ENCODE measurements around the gene DIPK1C.

The DIPK1C gene

GRCh38 chr18:74453642-74454198 lies 3.4 kb downstream of the DIPK1C start:
- FAIRE-seq (no peak), DNase-seq (ENCODE audit: insufficient read length, low spot score) (no peak)

DNA sequence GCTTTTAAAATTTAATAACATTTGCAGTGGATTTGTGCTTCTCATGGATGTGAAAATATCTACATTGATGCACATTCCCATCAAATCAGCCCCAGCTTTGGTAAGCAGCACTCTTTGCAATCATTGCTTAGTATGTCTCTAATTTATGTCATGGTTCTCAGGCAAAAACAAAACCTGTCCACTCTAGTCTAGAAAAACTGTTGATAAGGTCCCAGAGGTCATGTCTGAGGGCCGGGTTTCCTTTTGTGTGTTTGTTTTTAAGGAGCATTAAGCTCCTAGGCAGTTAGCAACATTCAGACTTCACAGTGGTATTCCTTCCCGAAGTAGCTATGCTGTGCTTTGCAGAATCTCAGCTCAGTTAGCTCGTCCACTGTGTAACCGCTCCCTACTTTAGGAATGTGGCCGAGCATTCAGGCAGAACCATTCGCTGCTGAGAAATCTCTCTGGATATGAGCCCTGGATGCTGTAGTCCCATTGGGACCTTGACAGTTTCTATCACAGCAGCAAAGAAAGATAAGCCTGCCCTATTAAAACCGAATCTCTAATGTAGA lies 4.0 kb downstream of the DIPK1C start:
- no peak for DNase-seq (ENCODE audit: insufficient read length, low spot score)
- no peak for FAIRE-seq

GRCh38 chr18:74451148-74451547 lies 6.0 kb downstream of the DIPK1C start:
- no peak for DNase-seq (ENCODE audit: insufficient read length, low spot score)
- FAIRE-seq = no peak

GRCh38 chr18:74450626-74451025 lies 6.5 kb downstream of the DIPK1C start:
- FAIRE-seq (no peak), DNase-seq (ENCODE audit: insufficient read length, low spot score) (no peak)

DNA sequence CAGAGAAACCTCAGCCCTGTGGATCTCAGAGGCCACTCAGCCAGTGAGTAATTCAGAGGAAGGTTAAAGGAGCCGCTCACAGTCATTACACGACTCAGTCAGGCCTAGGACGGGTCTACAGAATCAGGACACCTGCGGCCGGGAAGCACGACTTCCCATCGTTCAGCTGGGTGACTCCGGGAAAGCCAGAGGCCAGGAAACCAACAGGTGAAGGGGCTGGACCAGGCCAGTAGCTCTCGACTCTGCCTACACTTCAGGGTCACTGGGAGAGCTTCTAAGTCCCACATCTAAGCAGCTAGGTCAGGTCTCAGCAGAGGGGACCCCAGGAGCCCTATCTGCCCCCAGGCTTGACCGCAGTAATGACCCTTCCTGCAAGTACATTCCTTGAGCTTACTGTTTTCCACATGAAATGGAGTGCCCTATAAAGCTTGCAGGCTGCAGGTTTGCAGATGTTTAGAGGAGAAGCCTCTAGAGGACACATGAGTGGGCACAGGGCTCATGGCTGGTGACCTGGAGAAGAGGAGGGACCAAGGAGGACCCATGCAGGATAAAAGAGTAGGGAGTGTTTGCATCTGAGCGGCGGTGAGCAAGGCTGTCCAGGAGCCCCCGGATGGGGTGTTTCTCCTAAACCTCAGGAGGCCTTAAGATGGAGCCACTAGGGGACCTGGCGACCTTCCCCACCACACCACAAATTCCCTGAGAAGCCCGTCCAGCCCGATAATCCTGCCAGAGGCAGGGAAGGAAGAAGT lies 9.5 kb downstream of the DIPK1C start:
- DNase-seq (ENCODE audit: insufficient read length, low spot score) (no peak), FAIRE-seq (no peak)

DNA sequence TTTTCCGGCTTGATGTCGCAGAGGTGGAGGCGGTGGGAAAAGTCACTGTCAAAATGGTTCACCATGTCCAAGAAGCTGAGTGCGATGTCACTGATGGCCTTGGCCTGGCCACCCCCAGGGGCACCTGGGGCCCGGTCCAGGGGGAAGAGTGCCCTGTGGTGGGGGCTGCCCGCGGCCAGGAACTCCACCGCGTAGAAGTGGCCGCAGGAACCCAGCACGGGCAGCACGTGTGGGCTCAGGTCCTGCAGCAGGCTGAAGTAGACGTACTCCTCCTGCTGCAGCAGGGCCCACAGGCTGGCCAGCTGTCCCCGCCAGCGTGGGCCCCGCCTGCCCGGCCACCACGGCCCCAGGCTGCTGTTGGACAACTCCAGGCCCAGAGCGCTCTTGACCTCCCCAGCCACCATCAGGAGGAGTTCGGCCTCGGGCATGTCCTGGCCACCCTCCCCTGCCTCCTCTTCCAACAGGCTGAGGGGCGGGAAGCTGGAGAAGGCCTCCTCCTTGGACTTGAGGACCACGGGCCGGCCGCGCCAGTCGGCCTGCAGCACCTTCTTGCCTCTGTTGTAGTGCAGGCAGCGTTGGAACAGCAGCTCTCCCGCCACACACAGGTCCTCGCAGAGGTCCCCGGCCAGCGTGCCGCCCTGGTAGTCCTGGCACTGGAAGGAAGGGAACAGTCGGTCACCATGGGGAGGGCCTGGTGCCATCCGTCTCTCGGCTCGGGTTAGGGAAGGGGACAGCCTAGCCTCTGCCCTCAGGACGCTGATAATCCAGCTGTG lies 10.3 kb downstream of the DIPK1C start:
- no peak for DNase-seq (ENCODE audit: insufficient read length, low spot score)
- no peak for FAIRE-seq

DNA sequence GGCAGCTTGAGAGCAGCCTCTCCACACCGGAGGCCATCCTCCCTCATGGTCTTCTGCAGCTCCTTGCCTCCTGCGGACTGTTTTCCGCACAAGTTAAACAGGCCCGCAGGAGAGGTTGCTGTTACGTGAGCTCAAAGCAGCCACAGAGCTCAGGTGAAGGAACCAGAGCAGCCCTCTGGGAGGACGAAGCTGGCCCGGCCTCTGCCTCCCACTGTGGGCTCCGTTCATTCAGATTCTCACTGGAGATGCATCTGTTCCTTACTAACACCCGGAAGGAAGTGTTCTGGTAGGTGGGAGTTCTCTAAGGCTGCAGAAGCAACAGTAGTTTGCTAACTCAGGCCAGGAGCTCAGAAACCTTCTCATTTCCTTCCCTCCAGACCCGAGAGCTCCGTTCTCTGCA lies 10.9 kb downstream of the DIPK1C start:
- DNase-seq (ENCODE audit: insufficient read length, low spot score) (no peak), FAIRE-seq (no peak)

- DNase-seq (ENCODE audit: insufficient read length, low spot score) (no peak), FAIRE-seq (no peak)
These were observed 11.5 kb downstream of the DIPK1C start for GRCh38 chr18:74445585-74445984.

- DNase-seq (ENCODE audit: insufficient read length, low spot score) (no peak), FAIRE-seq (no peak)
These were observed 13.0 kb downstream of the DIPK1C start for GRCh38 chr18:74444104-74444503.

- FAIRE-seq (no peak), DNase-seq (ENCODE audit: insufficient read length, low spot score) (no peak)
These were observed 16.2 kb downstream of the DIPK1C start for GRCh38 chr18:74440808-74441427.

DNA sequence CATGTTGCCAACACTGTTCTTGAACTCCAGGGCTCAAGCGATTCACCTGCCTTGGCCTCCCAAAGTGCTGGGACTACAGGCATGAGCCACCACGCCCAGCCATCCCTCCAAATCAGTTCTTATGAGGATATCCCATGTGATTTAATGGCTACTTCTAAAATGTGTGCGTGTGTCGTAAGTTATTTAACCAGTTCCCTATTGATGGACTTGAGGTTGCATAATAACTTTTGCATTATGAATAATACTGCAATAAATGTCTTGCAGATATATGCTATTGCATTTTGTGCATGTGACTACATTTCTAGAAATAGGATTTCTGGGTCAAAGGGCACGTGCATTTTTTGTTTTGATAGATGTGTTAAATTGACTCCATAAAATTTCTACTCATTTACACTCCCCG lies 19.0 kb downstream of the DIPK1C start:
- FAIRE-seq (no peak), DNase-seq (ENCODE audit: insufficient read length, low spot score) (no peak)

DNA sequence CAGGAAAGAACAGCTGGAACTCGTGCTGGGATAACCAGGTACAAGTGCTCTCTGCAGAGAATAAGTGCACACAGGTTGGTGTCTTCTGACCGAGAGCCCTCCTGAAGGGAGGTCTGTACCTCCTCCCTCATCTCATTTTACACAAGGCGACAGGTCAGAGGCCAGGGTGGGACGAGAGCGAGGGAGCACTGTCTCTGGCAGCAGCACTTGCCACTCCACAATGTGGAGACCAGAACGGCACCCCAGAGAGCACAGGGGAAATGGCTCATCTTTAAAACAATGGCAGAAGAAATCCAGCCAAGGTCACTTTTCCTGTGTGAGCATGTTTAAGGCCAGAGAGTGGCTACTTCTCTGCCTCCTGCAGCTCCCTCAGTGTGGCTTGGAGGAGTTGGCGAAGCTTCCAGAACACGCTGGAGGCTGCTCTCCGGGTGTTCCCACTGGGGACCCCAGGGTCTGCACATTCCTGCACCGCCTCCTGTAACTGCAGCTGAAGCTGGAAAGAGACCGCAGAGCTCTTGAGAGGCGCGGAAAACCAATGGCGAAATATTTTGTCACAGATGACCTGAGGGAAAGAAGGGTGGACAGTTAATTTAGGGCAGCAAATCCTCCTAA lies 20.8 kb downstream of the DIPK1C start:
- DNase-seq (ENCODE audit: insufficient read length, low spot score) (no peak), FAIRE-seq (no peak)

DNA sequence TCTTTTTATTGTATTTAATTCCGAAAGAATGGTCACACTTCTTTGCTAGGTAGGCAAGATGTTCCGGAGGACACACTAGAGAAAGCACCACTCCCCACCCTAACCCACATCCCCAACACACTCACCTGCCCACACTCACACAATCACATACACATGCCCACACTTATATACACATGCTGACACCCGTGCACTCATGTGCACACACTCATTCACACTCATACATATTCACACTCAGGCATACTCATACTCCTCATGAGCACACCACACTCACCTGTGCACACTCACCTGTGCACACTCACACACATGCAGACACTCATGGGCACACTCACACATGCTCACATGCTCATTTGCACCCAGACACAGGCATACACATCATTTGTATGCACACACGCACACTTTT lies 21.4 kb downstream of the DIPK1C start:
- DNase-seq (ENCODE audit: insufficient read length, low spot score) (no peak), FAIRE-seq (no peak)

- FAIRE-seq (no peak), DNase-seq (ENCODE audit: insufficient read length, low spot score) (no peak)
These were observed 22.6 kb downstream of the DIPK1C start for GRCh38 chr18:74434466-74434865.

DNA sequence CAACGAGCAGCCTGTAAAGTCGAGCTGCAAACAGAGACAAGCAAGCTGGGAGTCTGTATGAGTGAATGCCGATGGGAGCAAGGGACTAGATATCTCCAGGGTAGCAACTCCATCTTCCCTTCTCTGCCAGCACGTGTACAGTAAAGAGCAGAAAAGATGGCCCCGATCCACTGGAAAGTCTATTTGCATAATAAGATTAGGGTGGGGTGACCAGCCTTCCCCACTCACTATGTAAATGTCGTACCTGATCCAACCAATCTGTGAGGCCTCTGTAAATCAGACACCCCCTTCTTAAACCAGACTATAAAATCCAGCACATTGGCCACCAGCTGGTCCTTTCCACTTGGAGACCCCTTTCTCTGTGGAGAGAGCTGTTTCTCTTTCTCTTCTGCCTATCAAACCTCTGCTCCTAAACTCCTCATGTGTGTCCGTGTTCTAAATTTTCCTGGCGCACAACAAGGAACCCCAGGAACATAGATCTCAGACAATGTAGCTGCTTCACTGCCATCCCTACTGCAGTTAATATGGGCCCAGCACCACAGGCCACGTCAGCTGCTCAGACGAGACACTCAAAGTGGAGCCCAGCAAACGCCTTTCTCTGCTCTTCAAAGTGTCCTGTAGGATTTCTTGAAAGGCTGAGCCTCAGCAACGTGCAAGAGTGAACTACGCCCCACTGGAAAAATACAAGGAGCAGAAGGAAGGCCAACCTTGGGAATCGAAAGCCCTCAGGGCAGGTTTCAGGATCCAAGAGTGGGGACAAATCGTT lies 26.1 kb downstream of the DIPK1C start:
- FAIRE-seq (no peak), DNase-seq (ENCODE audit: insufficient read length, low spot score) (no peak)

GRCh38 chr18:74430231-74430630 lies 26.9 kb downstream of the DIPK1C start:
- FAIRE-seq (no peak), DNase-seq (ENCODE audit: insufficient read length, low spot score) (no peak)

DNA sequence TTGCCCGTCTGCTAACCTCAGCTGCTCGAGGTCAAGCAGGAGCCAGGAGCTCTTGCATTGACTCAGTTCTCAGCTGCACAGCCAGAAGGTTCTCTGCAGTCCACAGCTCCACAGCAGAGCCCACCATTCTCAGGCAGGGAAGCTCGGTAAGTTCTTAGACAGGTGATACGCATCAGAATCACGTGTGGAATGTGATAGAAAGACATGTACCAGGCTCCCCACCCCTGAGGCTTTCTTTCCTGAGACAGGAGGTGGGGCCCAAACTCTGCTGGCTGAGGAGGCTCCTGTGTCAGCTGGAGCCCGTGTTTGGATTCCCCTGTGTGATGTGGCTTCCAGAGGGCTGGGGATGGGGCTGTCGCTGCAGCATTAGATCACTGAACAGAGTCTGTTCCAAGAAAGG lies 28.0 kb downstream of the DIPK1C start:
- no peak for FAIRE-seq
- no peak for DNase-seq (ENCODE audit: insufficient read length, low spot score)

DNA sequence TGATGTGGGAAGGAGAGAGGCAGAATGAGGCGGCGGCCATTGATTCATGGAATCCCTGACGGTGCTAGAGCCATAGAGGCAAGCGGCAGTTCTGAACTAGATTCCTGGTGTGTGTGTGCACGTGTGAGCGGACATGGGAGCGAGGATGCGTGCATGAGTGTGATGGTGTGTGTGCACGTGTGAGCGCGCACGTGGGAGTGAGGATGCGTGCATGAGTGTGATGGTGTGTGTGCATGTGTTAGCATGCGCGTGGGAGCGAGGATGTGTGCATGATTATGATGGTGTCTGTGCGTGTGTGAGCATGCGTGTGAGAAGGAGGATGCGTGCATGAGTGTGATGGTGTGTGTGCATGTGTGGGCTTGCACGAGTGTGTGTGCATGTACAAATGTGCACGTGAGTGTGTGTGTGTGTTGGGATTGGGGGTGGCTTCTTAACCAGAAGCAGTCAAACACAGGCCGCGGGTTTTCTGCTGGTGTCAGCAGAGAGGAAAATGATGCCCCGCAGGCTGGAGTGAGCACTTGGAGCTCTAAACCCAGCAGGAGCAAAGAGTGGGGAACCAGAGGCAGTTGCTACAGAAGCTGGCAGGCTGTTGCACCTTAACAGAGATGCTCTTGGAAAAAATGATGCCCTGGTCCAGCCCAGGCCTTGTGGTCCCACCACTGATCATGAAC lies 29.5 kb downstream of the DIPK1C start:
- FAIRE-seq = no peak
- DNase-seq (ENCODE audit: insufficient read length, low spot score) = no peak

- FAIRE-seq (no peak), DNase-seq (ENCODE audit: insufficient read length, low spot score) (no peak)
These were observed 31.2 kb downstream of the DIPK1C start for GRCh38 chr18:74425876-74426275.

- FAIRE-seq (no peak), DNase-seq (ENCODE audit: insufficient read length, low spot score) (no peak)
These were observed 31.9 kb downstream of the DIPK1C start for GRCh38 chr18:74425161-74425560.
